Stimulated activated CD4-positive, alpha-beta T cell treated with anti-CD3 and anti-CD28 coated beads, Interleukin-15, amount 100 ng/mL, for 48 hours (primary cell): ENCODE measurements around the gene NFIB.

Source experiments
- DNase-seq, 2 donors: peaks; one replicate each; pipeline ENCODE4 v3.0.0-alpha.2; 2020; ENCODE audit warnings: low read depth in 2 of 2

The NFIB gene

GRCh38 chr9:14148501-14149103 is 165.3 kb downstream of the NFIB start:
- no peak for DNase-seq

GRCh38 chr9:14147738-14148137 is 166.2 kb downstream of the NFIB start:
- no peak for DNase-seq

- no peak for DNase-seq
Measured at GRCh38 chr9:14146201-14146874, 167.6 kb downstream of the NFIB start.

GRCh38 chr9:14144215-14144614 is 169.7 kb downstream of the NFIB start:
- no peak for DNase-seq

GRCh38 chr9:14141699-14142098 is 172.2 kb downstream of the NFIB start:
- no peak for DNase-seq

GRCh38 chr9:14140096-14140697 is 173.7 kb downstream of the NFIB start:
- DNase-seq, result no peak

GRCh38 chr9:14139287-14139686 is 174.7 kb downstream of the NFIB start:
- no peak for DNase-seq

GRCh38 chr9:14136646-14137370 is 177.1 kb downstream of the NFIB start:
- no peak for DNase-seq

- no peak for DNase-seq
Measured at GRCh38 chr9:14136047-14136635, 177.8 kb downstream of the NFIB start.

GRCh38 chr9:14135421-14135820 is 178.5 kb downstream of the NFIB start:
- no peak for DNase-seq

- DNase-seq, result no peak
Measured at GRCh38 chr9:14133394-14133793, 180.5 kb downstream of the NFIB start.

- no peak for DNase-seq
Measured at GRCh38 chr9:14132775-14133174, 181.2 kb downstream of the NFIB start.

- no peak for DNase-seq
Measured at GRCh38 chr9:14131356-14132088, 182.4 kb downstream of the NFIB start.

- DNase-seq, result no peak
Measured at GRCh38 chr9:14127656-14128055, 186.3 kb downstream of the NFIB start.

GRCh38 chr9:14119694-14120514 is 194.0 kb downstream of the NFIB start:
- DNase-seq, result no peak

- no peak for DNase-seq
Measured at GRCh38 chr9:14112226-14112625, 201.7 kb downstream of the NFIB start.

GRCh38 chr9:14111696-14112095 is 202.2 kb downstream of the NFIB start:
- no peak for DNase-seq

- DNase-seq, result no peak
Measured at GRCh38 chr9:14107977-14108376, 206.0 kb downstream of the NFIB start.

GRCh38 chr9:14107495-14107894 is 206.4 kb downstream of the NFIB start:
- no peak for DNase-seq

- DNase-seq, result no peak
Measured at GRCh38 chr9:14106699-14107098, 207.2 kb downstream of the NFIB start.

GRCh38 chr9:14104496-14104895 is 209.4 kb downstream of the NFIB start:
- DNase-seq, result no peak
